ENCODE data around the gene ARL13A.
"Not testable (repeated sequence)": the region's sequence is repeated elsewhere in the genome, so short reads cannot be mapped to it uniquely, and the experiment has no call there.

Gene ARL13A

GRCh38 chrX:100994352-100995281, 25.1 kb downstream of the ARL13A start:
- peak; percentile 75 for DNase-seq

- peak; percentile 16 for DNase-seq
Measured at GRCh38 chrX:100995469-100995868, 26.0 kb downstream of the ARL13A start.

- no peak for DNase-seq
Measured at GRCh38 chrX:100999451-100999850, 29.9 kb downstream of the ARL13A start.

- DNase-seq, result no peak
Measured at GRCh38 chrX:101009090-101009489, 39.6 kb downstream of the ARL13A start.

GRCh38 chrX:101012031-101012430, 42.5 kb downstream of the ARL13A start:
- DNase-seq, result not testable (repeated sequence)

GRCh38 chrX:101022020-101022419, 52.5 kb downstream of the ARL13A start:
- DNase-seq, result no peak

- DNase-seq, result no peak
Measured at GRCh38 chrX:101025126-101025525, 55.6 kb downstream of the ARL13A start.

- DNase-seq, result no peak
Measured at GRCh38 chrX:101028562-101028961, 59.1 kb downstream of the ARL13A start.

GRCh38 chrX:101029665-101030064, 60.2 kb downstream of the ARL13A start:
- no peak for DNase-seq

GRCh38 chrX:101037231-101037630, 67.7 kb downstream of the ARL13A start:
- DNase-seq, result no peak

GRCh38 chrX:101040197-101040596, 70.7 kb downstream of the ARL13A start:
- DNase-seq, result peak; percentile 48
